ENCODE measurements around the gene TWF2.

The TWF2 gene

DNA sequence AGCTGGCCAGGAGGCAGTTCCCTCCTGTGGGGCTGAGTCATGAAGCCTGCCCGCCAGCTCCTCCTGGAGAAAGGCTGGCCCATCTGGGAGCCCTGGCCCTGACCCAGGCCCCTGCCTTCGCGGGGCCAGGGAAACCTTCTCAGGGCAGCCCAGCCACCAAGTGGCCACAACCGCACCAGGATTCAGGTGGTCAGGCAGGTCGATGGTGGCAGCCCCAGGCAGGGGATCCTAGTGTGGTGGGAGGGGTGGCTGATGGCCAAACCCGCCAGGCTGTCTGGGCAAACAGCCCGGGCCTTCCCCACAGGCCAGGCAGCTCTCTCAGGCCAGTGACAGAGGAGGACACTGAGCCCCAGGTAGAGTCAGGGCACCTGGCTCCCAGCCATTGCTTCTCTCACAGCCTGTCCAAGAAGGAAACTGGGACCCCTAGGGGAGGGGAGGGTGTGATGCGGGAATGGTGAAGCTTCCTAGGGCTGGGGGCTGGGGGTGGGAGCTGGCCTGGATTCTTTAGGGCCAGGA, 1.2 kb downstream of the TWF2 start:
- DNase-seq (ENCODE audit: low read depth): peak; percentile 93

DNA sequence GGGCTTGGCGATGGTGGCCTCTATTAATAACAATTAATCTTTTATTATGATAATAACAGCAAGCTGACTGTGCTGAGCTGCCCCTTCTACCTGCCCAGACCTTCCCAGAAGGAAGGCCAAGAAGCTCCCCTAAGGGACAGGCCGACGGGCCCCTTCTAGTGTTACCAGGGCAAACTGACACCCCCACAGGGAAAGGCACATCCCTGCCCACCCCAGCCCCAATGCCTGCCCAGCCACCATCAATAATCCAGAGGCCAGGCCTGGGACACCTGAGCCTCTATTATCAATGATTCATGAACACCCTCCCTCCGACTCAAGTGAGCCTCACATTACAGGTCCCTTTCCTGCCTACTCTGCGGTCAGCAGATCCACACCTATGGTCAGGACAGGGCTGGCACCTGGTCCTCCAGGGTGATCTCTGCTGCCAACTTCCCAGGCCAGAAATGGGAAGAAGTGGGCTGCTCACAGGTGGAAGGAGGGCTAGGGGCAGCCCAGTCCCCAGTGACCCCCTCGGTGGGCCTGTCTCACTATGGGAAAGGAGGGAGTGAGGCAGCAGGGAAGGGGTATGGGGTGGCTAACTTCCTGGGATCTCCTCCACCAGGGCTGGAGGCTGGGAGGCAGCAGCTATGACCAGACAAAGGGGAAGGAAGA, 1.8 kb downstream of the TWF2 start:
- no peak for DNase-seq (ENCODE audit: low read depth)

DNA sequence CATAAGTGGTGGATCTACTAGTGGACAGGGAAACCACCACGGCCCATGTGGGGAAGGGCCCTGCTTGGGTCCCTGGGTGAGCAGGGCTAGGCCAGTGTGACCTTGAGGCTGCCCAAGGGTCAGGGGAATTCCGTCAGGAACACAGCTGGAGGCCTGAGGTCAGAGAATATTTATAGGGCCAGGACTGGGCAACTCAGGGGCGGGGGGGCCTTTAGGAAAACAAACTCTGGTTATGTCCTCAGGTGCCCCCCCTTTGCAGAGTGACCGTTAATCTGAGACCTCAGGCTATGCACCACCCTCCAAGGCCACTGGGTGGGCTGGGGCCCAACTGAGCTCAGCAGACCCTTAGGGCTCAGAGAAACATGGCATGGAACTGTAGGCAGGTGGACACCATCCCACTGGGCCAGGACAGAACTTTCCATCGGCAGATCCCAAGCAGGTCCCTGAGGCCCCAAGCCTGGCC, 2.5 kb downstream of the TWF2 start:
- DNase-seq (ENCODE audit: low read depth): no peak

DNA sequence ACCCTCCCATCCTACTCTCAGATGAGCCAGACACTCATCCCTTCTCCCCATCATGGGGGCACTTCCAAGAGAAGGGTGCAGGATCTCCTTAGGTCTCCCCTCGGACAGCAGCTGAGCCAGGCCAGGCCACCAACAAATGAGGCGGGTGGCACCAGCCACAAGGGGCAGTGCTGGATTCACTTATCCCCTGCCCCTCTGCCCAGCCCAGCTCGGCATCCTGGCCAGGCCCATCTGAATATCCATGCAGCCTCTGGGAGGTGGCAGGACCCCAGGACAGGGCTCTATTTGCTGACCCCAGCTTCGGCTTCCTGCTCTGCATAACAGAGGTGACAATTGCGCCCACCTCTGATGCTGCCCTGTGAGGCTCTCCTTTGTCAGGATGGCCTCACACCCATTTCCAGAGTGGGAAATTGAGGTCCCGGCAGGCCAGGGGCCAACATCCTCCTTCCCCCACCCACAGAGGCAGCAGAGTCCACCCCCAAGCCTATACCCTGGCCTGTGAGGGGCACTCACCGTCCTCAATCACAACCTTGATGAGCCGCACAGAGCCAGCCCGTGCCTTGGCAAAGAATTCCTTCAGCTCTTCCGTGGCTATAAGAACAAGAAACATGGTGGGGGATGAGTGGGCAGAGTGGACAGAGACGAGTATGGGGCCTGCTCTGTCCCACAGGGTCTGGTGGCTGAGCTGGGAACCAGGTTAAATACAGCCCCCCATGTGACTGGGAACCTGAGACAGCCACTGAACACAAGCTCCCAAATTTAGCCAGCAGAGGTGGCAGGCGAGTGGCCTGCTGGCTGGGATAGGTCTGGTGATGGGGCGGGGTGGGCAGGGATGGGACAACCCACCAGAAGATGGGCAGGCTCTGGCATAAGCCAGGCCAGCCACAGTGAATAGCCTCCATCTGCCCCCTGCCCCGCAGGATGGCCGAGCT, 4.2 kb downstream of the TWF2 start:
- DNase-seq (ENCODE audit: low read depth): no peak

DNA sequence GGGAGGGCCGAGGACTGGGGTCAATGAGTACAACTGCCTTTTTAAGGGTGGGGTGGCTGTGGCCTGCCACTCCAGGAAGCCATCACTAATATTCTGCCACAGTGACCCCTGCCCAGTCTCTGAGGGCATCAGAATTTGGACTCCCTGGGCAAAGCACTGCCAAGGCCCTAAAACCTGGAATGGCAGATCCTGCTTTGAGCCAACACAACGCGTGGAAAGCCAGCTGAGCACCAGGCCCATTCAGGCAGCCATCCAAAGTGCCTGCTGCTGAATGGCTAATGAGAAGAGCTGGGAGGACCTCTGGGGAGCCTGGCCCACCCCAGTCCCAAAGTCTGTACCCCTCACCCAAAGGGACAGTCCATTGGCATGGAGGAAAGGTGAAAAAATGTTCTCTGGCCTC, 5.0 kb downstream of the TWF2 start:
- DNase-seq (ENCODE audit: low read depth): no peak

DNA sequence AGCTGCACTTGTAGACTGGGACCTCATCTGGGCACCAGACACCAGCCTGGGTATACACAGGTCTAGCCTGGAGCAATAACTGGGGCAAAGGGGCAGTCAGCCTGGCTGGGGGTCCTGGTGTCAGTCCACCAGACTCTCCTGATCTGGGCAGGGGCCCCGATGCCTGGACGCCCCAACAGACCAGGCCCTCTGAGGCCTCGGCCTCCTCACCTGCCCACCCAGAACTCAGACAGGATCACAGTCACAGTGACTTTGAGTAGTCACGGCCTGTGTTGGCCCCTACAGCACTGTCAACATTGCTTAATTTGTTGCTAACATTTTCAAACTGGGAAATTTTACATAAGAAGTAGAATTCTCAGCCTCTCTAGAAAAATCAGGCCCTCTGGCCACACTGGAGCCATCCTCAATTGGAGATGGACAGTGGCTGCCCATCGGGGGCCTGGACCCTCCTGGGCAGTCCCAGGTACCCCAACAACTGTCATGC, 5.8 kb downstream of the TWF2 start:
- DNase-seq (ENCODE audit: low read depth): no peak

DNA sequence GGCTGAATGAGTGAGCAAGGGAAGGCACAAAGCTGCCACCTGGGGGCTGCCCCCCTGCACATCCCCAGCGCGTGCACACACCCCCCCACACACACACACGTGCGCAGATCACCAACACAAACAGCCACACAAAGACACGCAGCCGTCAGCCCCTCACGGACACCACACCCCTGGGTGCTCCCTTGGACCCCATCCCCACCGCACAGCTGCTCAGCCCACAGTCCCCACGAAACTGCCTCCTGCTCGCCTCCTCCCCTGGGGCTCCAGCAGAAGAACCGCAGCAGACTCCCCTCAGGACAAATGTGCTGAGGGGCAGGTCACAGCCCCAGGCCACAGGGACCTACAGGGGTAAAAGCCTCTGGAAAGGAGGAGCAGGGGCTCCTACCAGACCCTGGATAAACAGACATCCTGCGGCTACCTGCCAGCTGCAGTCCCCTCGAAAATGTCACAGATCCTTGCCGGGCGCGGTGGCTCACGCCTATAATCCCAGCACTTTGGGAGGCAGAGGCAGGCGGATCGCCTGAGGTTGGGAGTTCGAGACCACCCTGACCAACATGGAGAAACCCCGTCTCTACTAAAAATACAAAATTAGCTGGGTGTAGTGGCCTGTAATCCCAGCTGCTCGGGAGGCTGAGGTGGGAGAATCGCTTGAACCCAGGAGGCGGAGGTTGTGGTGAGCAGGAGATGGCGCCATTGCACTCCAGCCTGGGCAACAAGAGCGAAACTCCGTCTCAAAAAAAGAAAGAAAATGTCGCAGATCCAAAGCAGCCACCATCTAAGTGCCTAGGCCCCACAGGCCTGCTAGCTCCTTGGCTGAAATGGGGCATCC, 6.5 kb downstream of the TWF2 start:
- no peak for DNase-seq (ENCODE audit: low read depth)

DNA sequence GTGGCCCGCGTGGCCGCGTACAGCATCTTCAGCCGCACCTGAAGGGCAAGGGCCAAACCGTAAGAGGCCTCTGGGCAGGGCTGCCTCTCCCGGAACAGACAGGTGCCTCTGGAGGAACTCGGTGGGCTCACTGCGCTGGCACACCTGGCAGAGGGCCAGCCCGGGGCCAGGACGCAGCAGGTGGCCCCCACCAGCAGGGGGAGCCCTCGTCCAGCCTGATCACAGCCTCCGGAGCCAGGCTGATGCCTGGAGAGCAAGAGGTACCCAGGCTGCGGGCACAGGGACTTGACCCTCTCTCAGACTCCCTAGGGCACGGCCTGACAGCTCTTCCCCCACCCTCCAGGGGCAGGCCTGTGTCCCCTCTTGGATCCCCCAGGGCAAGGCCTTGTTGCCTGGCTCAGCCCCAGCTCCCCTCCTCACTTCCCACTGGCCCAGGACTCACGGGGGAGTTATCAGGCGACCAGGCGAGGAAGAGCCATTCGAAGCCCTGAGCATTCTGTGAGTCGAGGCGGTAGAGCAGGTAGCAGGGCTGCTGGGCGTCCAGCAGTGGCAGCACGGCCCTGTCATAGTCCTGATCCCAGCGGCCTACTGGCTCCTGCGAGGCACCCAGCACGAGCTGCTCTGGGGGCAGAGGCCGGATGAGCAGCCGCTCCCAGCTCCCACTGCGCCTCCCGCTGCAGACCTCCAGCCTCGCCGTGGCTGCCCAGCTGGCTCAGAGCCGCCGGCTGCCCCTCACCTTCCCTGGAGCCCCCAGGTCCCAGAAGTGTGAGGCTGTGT, 7.3 kb downstream of the TWF2 start:
- DNase-seq (ENCODE audit: low read depth): peak; percentile 66

DNA sequence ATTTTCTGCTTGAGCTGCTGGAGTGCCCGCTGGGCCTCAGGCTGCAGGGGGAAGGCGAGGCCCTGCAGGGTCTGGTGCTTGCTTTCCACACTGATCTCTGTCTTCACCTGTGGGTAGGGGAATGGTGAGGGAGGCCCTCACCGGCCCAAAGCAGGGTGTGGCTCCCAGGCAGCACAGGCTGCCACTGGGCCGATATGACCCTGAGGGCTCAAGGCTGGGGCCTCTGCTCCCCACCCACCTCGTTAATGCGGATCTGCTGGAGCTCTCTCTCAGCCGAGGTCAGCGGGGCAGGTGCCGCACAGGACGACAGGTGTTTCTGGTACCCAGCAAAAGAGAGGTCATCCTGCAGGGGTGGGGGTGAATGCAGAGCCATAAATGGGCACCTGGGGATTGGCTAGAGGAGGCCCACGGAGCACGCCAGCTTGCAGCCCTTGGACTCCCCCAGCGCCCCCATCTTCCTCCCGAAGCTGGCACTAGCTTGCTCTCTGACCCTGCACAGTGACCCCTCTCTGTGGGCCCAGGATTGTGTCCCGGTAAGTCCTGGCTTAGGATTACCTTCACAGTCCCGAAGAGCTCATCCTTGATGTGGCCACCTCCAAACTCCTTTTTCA, 8.0 kb downstream of the TWF2 start:
- DNase-seq (ENCODE audit: low read depth): no peak

DNA sequence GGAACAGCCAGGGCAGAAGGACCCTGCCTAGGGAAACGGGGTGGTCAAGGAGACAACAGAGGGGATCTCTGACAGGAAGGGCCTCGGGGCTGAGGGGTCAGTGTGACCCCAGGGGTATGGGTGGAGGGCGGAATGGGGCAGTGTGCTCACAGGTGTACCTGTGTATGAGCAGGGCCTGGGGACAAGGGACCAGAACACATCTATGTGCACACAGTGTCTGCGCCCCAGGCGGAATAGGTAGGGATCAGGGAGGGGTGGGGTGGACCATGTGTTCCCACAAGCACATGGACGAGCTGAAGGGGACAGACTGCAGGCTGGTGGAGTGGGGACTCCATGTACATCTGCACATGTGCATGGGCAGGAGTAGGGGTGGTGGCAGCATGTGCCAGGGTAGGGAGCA, 8.5 kb downstream of the TWF2 start:
- DNase-seq (ENCODE audit: low read depth): no peak

DNA sequence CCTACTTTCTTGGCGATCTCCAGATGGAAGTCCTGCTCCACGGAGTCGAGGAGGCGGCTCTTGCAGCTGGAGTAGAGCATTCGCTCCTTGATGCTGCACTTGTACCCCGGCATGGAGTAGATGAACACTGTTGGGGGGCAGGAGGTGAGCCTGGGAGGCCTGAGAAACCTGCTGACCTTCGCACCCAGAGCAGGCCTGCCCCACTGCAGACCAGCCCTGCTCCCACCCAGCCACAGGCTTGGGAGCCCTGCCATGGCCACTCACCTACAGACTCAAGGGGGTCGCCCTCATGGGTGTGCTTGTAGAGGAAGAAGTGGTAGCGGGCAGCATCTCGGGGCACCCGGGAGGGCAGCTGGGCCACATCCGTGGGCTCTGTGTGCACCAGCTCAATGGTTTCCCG, 9.3 kb downstream of the TWF2 start:
- no peak for DNase-seq (ENCODE audit: low read depth)

DNA sequence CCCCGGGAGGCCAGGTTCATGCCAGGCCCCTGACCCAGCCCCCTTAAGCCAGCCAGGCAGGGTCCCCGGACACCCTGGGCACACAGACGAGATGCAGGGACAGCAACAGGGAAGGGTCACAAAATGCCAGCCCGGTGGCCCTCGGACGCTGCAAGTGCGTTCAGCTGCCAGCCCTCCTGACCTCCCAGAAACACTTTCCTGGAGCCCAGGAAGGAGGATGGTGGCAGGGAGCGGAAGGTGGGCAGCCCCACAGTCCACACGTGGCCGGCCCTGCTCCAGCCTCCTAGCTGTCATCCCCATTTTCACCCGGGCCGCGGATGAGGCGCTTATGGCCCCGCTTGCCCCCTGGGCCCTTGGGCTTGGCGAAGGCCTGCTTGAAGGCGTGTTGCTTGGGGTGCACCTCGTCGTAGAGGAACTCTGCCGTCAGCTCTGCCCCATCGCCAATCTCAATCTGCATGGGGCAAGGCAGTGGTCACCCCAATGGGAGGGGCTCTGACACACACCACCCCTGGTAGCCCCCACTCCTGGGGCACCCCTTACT, 10.1 kb downstream of the TWF2 start:
- DNase-seq (ENCODE audit: low read depth): no peak

DNA sequence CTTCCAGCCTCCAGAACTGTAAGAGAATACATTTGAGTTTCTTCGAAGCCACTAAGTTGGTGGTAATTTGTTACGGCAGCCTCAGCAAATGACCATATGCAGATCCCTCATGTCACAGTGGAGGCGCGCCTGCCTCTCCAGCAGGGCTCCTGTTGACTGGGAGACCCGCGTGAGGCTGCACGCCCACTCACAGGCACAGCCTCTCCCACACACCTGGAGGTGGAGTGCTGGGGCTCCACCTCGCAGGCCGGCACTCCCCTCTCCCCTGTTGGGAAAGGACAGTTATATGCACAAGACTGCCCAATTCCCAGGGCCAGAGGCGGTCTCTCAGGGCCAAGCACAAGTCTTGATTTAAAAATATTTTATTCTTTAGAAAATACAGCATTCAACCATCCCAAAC, 10.7 kb downstream of the TWF2 start:
- DNase-seq (ENCODE audit: low read depth): no peak

DNA sequence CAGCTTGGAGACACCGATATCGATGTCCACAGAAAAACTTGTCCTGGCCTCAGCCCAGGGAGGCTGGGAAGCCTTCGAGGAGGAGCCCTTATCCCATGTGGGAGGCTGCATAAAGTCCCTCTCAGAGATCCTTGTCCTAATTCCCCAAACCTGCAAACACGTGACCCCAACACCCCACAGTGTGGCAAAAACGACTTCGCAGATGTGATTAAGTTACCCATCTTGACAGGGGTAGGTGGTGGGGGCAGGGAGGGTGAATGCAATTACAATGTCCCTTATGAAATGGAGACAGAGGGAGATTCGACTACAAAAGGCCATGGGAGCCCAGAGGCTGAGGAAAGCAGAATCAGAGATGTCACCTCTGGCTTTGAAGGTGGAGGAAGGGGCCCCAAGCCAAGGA, 11.2 kb downstream of the TWF2 start:
- no peak for DNase-seq (ENCODE audit: low read depth)

DNA sequence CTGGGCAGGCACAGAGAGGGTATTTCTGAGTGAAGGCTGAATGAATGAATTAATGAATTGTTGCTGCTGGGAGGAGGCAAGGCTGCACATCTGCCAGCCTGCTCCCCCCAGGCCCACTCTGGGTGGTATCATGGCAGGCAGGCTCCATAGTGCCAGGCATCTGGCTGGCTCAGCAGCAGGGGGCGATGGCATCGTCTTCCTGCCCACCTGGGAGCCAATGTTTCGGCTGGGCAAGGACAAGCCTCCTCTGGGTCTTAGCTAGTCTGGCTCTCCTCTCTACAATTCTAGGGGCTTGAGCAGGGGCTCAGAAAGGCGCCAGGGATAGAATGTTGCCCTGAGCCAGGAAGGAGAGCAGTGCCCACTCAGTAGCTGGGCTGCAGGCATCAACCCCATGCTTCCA, 11.8 kb downstream of the TWF2 start:
- no peak for DNase-seq (ENCODE audit: low read depth)

DNA sequence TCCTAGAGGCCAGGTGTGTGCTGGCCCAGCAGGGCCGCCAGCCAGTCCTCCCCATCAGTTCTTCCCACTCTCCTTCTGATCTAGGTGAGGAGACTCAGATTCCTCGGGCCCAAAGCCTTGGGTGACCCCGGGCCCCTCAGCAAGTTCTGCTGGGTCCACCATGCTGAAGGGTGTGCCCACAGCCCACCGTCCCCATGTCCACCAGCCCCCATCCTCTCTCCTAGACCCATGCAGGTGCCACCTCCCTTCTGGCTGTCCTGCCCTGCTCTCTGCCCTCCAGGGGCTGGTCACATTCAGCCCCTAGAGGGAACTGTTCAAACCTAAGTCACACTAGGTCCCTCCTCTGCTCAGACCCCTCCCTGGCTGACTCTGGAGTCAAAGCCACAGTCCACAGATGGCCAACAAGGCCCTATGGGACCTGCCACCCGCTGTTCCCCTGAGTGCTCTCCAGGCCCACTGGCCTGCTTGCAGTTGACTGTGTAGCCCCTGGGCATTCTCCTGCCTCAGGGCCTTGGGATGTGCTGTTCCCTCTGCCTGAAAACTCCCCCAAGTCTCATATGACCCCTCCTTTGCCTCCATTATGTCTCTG, 12.6 kb downstream of the TWF2 start:
- DNase-seq (ENCODE audit: low read depth): no peak

DNA sequence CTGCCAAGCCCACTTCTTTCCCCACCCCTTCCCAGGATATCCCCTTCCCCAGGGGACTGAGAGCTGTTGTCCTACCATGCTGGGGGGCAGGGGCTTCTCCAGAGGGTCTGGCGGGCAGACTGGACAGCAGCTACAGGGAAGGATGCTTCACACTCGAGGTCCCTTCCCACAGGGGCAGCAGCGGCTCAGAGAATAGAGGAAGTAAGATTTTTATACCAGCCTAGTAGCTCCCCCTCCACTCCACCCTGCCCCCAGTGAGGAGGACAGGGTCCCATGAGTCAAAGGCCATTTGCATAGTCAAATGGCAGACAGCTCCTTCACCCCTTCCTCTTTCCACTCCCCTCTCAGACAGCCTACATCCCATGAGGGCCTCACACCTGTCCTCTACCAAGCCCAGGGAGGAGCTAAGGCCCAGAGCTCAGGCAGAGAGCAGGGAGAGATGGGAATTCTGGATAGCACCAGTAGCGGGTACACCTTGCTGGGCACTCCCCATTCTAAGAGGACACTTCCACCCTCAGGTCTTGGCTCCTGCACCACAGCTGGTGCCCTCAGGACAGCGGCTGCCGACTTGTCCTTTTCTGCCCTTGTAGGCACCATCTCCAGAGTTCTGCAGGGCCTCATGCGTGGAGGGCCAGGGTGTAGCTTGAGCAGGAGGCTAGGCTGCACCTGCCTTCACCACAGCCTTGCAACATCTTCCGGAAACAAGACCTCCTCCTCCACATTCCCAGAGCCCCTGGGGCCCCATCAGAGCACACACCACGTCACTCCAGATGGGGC, 13.3 kb downstream of the TWF2 start, which contains the start of gene TLR9:
TLR9 (minus strand) TSS at position 194 of the 777 bp plus-strand sequence; CDS start at position 78, 116 bp downstream.
- no peak for DNase-seq (ENCODE audit: low read depth)

DNA sequence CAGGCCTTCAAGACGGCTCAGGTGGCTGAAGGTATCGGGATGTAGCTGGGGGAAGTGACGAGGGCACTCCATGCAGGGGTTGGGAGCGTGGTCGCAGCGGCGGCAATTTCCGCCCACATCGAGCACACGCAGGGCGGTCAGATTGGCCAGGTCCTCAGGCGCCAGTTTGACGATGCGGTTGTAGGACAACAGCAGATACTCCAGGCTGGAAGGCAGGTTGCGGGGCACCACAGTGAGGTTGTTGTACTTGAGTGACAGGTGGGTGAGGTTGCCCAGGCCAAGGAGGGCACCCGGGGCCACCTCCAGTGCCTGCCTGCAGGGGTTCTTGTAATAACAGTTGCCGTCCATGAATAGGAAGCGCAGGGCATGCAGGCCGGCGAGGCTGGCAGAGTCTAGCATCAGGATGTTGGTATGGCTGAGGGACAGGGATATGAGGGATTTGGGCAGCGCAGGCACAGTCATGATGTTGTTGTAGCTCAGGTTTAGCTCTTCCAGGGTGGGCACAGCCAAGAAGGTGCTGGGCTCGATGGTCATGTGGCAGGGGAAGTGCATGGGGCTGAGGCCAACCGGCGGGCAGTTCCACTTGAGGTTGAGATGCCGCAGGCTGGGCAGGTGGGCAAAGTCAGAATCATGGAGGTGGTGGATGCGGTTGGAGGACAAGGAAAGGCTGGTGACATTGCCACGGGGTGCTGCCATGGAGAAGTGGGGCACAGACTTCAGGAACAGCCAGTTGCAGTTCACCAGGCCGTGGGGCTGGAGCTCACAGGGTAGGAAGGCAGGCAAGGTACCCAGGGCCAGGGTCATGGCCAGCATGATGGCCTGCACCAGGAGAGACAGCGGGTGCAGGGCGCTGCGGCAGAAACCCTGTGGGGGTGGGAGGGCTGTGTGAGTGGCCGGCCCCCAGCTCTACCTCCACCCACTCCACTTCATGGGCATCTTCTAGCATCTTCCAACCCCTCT, 15.2 kb downstream of the TWF2 start:
- no peak for DNase-seq (ENCODE audit: low read depth)

Data from ELR (cell line).